GM12878 (cell line): ENCODE results near the gene ZNF577.
"Not testable (repeated sequence)": the region's sequence is repeated elsewhere in the genome, so short reads cannot be mapped to it uniquely, and the experiment has no call there.

ENCODE experiments used
- ATF7 ChIP-seq: fragments of 450-650 bp; IDR thresholded peaks from 2 replicates; pipeline ENCODE4 v1.6.1; 2016; ENCODE audit warnings: low read depth, mild to moderate bottlenecking
- EZH2 ChIP-seq: IDR thresholded peaks from 2 replicates; pipeline ENCODE4 v1.6.1; 2012; ENCODE audit warnings: low read depth, mild to moderate bottlenecking, control low read depth, inconsistent platforms, low read length, borderline replicate concordance; ENCODE audit not compliant: control insufficient read depth
- NFYB ChIP-seq: IDR thresholded peaks from 2 replicates; pipeline ENCODE4 v1.6.1; 2011; ENCODE audit warnings: low read depth, mild to moderate bottlenecking, low read length, improper control_type of control experiment, moderate library complexity; ENCODE audit not compliant: insufficient read depth
- TF ChIP-seq, protein P1 (sequence below), 3 experiments: IDR thresholded peaks in 2 of 3; conservative IDR thresholded peaks in 1 of 3; 2 replicates each; pipeline ENCODE4 v1.5.1; 2011; ENCODE audit warnings: low read depth in 3 of 3, low read length in 3 of 3, mild to moderate bottlenecking in 3 of 3, control low read depth in 2 of 3, moderate library complexity in 2 of 3, inconsistent platforms in 1 of 3, mixed read lengths in 1 of 3; ENCODE audit not compliant: control insufficient read depth in 2 of 3, insufficient read depth in 1 of 3; ENCODE audit errors: extremely low read depth in 1 of 3
- TF ChIP-seq, protein P2 (sequence below): fragments of 450-650 bp; IDR thresholded peaks from 2 replicates; pipeline ENCODE4 v1.6.1; 2017; ENCODE audit warnings: antibody characterized with exemption, mild to moderate bottlenecking, moderate library complexity

DNA sequence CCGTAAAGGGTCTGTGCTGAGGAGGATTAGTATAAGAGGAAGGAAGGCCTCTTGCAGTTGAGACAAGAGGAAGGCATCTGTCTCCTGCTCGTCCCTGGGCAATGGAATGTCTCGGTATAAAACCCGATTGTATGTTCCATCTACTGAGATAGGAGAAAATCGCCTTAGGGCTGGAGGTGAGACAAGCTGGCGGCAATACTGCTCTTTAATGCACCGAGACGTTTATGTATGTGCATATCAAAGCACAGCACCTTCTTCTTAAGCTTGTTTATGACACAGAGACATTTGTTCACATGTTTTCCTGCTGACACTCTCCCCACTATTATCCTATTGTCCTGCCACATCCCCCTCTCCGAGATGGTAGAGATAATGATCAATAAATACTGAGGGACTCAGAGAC lies 18.4 kb upstream of the ZNF577 start:
- TF ChIP-seq, protein P1, sequence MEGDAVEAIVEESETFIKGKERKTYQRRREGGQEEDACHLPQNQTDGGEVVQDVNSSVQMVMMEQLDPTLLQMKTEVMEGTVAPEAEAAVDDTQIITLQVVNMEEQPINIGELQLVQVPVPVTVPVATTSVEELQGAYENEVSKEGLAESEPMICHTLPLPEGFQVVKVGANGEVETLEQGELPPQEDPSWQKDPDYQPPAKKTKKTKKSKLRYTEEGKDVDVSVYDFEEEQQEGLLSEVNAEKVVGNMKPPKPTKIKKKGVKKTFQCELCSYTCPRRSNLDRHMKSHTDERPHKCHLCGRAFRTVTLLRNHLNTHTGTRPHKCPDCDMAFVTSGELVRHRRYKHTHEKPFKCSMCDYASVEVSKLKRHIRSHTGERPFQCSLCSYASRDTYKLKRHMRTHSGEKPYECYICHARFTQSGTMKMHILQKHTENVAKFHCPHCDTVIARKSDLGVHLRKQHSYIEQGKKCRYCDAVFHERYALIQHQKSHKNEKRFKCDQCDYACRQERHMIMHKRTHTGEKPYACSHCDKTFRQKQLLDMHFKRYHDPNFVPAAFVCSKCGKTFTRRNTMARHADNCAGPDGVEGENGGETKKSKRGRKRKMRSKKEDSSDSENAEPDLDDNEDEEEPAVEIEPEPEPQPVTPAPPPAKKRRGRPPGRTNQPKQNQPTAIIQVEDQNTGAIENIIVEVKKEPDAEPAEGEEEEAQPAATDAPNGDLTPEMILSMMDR (IDR thresholded peaks at IDR 0.05 in 2 of 3, conservative IDR thresholded peaks at IDR 0.05 in 1 of 3; ENCODE audit: control insufficient read depth in 2 of 3, extremely low read depth in 1 of 3, insufficient read depth in 1 of 3, low read depth in 3 of 3, low read length in 3 of 3): not testable (repeated sequence)
- TF ChIP-seq EZH2, ATF7, NFYB: not testable (repeated sequence)
- TF ChIP-seq, protein P2, sequence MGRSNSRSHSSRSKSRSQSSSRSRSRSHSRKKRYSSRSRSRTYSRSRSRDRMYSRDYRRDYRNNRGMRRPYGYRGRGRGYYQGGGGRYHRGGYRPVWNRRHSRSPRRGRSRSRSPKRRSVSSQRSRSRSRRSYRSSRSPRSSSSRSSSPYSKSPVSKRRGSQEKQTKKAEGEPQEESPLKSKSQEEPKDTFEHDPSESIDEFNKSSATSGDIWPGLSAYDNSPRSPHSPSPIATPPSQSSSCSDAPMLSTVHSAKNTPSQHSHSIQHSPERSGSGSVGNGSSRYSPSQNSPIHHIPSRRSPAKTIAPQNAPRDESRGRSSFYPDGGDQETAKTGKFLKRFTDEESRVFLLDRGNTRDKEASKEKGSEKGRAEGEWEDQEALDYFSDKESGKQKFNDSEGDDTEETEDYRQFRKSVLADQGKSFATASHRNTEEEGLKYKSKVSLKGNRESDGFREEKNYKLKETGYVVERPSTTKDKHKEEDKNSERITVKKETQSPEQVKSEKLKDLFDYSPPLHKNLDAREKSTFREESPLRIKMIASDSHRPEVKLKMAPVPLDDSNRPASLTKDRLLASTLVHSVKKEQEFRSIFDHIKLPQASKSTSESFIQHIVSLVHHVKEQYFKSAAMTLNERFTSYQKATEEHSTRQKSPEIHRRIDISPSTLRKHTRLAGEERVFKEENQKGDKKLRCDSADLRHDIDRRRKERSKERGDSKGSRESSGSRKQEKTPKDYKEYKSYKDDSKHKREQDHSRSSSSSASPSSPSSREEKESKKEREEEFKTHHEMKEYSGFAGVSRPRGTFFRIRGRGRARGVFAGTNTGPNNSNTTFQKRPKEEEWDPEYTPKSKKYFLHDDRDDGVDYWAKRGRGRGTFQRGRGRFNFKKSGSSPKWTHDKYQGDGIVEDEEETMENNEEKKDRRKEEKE: not testable (repeated sequence)
